ENCODE measurements around the gene TRIM14.

The TRIM14 gene

DNA sequence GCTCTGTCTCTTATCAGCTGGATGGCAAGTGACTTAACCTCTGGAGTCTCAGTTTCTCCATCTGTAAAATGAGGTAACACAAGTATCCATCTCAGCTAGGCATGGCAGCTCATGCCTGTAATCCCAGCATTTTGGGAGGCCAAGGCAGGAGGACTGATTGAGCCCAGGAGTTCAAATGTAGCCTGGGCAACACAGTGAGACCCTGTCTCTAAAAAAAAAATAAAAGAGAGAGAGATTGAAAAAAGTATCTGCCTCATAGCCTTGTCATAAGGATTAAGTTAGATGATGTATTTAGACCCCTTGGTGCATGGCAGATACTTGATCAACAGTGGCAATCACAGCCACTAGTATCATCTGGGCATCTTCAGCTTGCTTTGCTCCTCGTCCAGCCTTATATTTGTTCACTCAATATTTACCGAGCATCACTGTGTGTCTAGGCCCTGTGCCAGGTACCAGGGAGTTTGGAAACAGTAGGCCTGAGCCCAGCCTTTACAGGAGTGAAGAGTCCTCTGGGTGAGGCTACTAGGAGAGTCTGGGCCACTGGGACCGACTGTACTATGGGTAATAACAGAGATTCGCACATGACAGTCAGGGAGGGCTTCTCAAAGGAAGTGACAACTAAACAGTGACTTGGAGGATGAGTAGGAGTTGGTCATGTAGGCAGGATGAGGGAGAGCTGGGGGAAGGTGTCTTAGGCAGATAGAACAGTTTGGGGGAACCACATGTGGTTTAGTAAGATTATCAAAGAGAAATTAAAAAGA, 39.2 kb upstream of the TRIM14 start:
- no peaks in the 10 kb centered on the region for H4K20me1 ChIP-seq (ENCODE audit: low read depth, low read length)
- TF ChIP-seq EZH2phosphoT487 (conservative IDR thresholded peaks at IDR 0.05; ENCODE audit: low read length) = no peak
- TF ChIP-seq, protein P1, sequence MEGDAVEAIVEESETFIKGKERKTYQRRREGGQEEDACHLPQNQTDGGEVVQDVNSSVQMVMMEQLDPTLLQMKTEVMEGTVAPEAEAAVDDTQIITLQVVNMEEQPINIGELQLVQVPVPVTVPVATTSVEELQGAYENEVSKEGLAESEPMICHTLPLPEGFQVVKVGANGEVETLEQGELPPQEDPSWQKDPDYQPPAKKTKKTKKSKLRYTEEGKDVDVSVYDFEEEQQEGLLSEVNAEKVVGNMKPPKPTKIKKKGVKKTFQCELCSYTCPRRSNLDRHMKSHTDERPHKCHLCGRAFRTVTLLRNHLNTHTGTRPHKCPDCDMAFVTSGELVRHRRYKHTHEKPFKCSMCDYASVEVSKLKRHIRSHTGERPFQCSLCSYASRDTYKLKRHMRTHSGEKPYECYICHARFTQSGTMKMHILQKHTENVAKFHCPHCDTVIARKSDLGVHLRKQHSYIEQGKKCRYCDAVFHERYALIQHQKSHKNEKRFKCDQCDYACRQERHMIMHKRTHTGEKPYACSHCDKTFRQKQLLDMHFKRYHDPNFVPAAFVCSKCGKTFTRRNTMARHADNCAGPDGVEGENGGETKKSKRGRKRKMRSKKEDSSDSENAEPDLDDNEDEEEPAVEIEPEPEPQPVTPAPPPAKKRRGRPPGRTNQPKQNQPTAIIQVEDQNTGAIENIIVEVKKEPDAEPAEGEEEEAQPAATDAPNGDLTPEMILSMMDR (IDR thresholded peaks at IDR 0.05; ENCODE audit: insufficient read depth, low read length, poor library complexity, severe bottlenecking) = no peak

DNA sequence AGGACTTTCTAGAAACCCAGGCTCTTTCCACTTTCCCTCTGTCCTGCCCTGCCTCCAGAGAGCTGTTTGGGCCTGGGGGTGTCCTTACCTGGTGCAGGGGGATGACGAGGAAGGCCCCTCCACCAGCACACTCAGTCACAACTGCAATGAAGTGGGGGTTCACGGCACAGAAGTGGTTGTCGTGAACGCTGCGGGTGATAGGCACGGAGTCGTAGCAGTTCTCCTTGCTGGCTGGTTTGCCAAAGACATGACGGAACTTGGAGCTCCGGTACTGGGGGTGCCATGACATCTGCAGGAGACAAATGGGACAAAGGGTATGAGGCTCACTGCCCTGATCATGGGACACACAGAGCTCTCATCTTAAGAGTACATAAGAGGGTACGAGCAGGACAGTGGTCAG, 38.4 kb upstream of the TRIM14 start:
- Histone ChIP-seq H3K9me2 (replicated peaks; ENCODE audit: insufficient read depth, low read length) (no peaks in the 10 kb centered on the region), H3K79me2 (ENCODE audit: insufficient read depth, low read length) (no peaks in the 10 kb centered on the region), H3K27ac (ENCODE audit: low read depth, low read length) (no peak overlapping the region), H3K9ac (ENCODE audit: low read length) (no peak overlapping the region), H3K36me3 (ENCODE audit: low read length) (no peaks in the 10 kb centered on the region), H2AFZ (ENCODE audit: low read depth, low read length, severe bottlenecking) (no peak overlapping the region), H3K27me3 (ENCODE audit: low read length) (no peaks in the 10 kb centered on the region), H3K4me2 (ENCODE audit: low read depth, low read length, poor library complexity, severe bottlenecking) (no peak overlapping the region), H3F3A (ENCODE audit: insufficient read depth) (no peaks in the 10 kb centered on the region), H4K20me1 (ENCODE audit: low read depth, low read length) (no peaks in the 10 kb centered on the region), H3K4me3 (ENCODE audit: insufficient read depth, low read length, poor library complexity, severe bottlenecking) (no peak overlapping the region), H3K9me3 (ENCODE audit: insufficient read depth, low read length) (no peaks in the 10 kb centered on the region)
- no peak for TF ChIP-seq EZH2phosphoT487 (conservative IDR thresholded peaks at IDR 0.05; ENCODE audit: low read length)
- TF ChIP-seq, protein P1 (IDR thresholded peaks at IDR 0.05; ENCODE audit: insufficient read depth, low read length, poor library complexity, severe bottlenecking) = no peak

More for the DNA sequence above, 39.2 kb upstream of the TRIM14 start:
- Histone ChIP-seq H2AFZ (ENCODE audit: low read depth, low read length, severe bottlenecking) (no peak overlapping the region), H3K9me2 (replicated peaks; ENCODE audit: insufficient read depth, low read length) (no peaks in the 10 kb centered on the region), H3K4me3 (ENCODE audit: insufficient read depth, low read length, poor library complexity, severe bottlenecking) (no peak overlapping the region), H3K4me2 (ENCODE audit: low read depth, low read length, poor library complexity, severe bottlenecking) (no peak overlapping the region), H3K27me3 (ENCODE audit: low read length) (no peaks in the 10 kb centered on the region), H3K9ac (ENCODE audit: low read length) (no peak overlapping the region), H3K9me3 (ENCODE audit: insufficient read depth, low read length) (no peaks in the 10 kb centered on the region), H3F3A (ENCODE audit: insufficient read depth) (no peaks in the 10 kb centered on the region), H3K27ac (ENCODE audit: low read depth, low read length) (no peak overlapping the region), H3K79me2 (ENCODE audit: insufficient read depth, low read length) (no peaks in the 10 kb centered on the region), H3K36me3 (ENCODE audit: low read length) (no peaks in the 10 kb centered on the region)

DNA sequence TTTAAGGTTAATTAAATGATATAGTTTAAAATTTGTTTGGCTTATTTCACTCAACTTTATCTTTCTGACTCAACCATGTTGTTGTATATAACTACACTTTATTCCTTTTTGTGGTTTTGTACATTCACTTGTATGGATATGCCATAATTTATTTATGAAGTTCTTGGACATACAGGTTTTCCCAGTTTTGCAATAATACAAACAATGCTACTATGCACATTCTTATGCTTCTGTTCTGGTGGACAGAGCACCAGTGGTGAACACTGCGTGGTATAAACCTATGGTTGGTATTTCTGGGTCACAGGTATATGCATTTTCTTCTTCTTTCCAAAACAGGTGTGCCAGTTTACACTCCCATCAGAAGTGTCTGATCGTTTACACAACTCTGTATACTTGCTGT, 35.7 kb upstream of the TRIM14 start:
- Histone ChIP-seq H3K27ac (ENCODE audit: low read depth, low read length) (no peak overlapping the region), H2AFZ (ENCODE audit: low read depth, low read length, severe bottlenecking) (no peak overlapping the region), H3K4me2 (ENCODE audit: low read depth, low read length, poor library complexity, severe bottlenecking) (no peak overlapping the region)

More for the DNA sequence above, 35.7 kb upstream of the TRIM14 start:
- H3K27me3 ChIP-seq (ENCODE audit: low read length) = no peaks in the 10 kb centered on the region
- no peaks in the 10 kb centered on the region for H3K9me3 ChIP-seq (ENCODE audit: insufficient read depth, low read length)
- TF ChIP-seq EZH2phosphoT487 (conservative IDR thresholded peaks at IDR 0.05; ENCODE audit: low read length) = no peak
- TF ChIP-seq, protein P1 (IDR thresholded peaks at IDR 0.05; ENCODE audit: insufficient read depth, low read length, poor library complexity, severe bottlenecking) = no peak
- H3K4me3 ChIP-seq (ENCODE audit: insufficient read depth, low read length, poor library complexity, severe bottlenecking) = no peak overlapping the region
- H4K20me1 ChIP-seq (ENCODE audit: low read depth, low read length) = no peaks in the 10 kb centered on the region
- no peaks in the 10 kb centered on the region for H3K79me2 ChIP-seq (ENCODE audit: insufficient read depth, low read length)
- no peaks in the 10 kb centered on the region for H3K36me3 ChIP-seq (ENCODE audit: low read length)
- no peak overlapping the region for H3K9ac ChIP-seq (ENCODE audit: low read length)
- no peaks in the 10 kb centered on the region for H3F3A ChIP-seq (ENCODE audit: insufficient read depth)
- no peaks in the 10 kb centered on the region for H3K9me2 ChIP-seq (replicated peaks; ENCODE audit: insufficient read depth, low read length)

All from SU-DHL-6 (cell line).